Fibroblast of skin of left quadriceps (primary cell): ENCODE data around the gene MB21D2.

Source experiments
- DNase-seq, 2 experiments: peaks; one replicate each; pipeline ENCODE4 v3.0.0-alpha.2; 2013; ENCODE audit warnings: low read depth in 2 of 2

MB21D2 gene

DNA sequence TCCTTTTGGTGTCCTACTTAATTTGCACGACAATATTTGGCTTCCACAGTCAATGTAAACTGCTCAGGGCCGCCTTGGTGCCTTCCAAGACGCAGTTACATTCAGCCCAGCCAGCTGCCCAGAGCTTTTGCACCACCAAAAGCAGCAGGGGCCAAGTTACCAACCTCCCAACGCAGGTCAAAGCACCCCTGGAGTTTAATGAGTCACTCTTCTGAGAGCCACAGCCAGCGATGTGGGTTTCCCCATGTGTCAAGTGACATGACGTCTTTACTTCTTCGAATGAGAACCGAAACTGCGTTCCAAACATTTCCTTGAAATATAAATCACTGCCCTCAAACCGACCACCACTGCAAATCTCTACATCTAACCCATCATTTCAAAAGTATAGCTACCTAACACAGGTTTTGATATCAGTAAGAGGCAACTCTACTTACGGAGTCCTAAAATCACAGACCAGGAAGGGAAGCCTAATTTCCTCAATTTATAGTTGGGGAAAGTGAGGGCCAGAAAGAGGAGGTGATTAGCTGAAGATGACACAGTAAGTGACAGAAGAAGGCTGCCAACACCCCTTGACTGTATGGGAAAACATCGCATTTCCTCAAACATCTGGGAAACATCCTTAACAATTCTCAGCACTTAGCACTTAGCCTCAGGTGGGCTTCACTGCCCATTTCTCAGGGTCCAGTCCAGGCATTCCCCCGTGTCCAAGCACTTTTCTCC, 24.5 kb downstream of the MB21D2 start:
- DNase-seq = peak in 1 of 2 experiments; percentile 67

DNA sequence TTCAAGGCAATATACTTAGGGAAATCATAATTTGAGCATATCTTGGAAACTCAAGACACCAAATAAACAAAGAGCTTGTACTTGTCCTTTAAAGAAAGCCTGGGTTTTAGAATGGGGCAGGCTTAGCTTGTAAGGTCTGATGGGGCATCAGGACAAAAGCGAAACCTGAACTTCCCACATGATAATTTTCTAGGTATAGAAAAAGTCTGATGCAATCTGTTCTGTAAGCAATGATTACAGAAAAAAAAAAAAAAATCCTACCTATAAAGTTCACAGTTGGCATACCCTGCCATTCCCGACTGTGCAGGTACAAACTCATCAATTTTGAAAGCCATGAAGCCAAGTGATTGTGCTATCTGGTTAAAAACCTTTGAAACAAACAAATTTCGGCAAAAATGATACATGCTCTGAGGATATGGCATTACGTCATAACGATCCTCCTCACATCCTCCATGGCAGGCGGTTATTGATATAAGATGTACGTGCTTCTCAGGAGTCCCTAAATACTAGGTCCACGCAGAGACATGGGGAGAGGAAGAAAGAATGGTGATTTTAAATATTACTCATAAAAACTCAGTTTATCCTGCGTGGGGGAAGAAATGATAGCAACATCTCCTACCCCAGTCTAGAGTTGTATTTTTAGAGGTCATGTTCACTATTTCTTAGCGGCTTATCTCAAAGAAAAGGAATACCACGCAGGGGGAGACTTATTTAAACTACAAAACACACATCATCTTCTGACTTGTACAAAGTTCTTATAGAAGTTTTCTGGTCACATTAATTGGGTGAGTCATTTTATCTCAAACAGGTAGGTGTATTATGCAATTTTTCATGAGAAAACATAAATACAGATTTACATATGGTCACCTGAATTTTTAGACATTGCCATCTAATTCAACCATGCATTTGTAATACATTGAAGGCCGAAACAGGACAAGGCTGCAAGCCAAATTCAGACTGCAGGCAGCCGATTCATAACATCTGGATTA, 27.0 kb downstream of the MB21D2 start:
- no peak for DNase-seq

DNA sequence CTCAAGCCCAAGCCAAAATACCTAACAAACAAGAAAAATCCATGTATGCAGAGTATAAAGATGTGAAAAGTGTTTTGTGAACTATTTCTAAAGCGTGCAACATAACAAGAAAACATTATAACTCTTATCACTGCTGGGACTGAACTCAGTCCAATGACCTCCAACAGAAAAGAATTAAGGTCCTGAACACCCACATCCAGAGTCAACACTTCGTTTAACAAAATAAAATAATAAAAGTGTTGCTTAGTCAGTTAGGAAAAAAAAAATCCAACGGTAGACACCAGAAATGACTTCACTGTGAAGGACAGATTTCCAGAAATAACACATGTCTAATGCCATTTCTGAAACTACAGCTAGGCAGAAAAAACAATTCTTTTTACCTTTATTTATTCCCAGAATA, 28.0 kb downstream of the MB21D2 start:
- DNase-seq = no peak

DNA sequence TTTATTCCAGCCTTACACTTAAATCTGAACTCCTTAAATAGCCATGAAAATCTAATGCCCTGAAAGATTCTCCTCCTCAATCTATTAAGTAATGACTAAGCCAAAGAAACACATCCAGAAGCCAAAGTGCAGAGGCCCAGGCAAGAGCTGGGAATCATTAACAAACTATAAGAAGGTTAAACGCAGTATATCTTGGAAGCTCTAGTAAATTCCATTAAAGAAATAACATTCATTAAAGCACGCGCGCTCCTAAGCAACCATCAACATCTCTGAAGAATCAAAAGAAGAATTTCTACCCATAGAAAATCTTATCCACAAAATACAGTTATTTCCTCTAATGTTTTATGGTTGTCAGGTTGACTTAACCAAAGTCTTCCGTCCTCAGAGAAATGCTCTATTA, 29.5 kb downstream of the MB21D2 start:
- DNase-seq = no peak

DNA sequence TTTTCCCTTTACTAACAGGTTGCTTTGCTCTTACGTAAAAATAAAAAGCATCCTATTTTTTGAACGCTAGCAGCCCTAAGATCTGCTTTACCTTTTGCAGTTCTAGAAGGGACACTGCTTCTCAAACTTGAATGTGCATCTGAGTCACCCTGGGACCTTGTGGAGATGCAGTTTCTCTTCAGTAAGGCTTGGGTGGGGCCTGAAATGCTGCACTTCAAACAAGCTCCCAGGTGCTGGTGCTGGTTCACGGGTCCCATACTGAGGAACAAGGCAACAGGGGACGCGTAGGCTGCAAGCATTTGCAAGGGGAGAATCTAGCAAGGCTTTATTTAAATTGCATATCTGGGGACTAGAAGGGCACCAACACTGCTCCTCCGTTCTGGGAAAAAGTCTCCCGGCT, 30.0 kb downstream of the MB21D2 start:
- DNase-seq = no peak

DNA sequence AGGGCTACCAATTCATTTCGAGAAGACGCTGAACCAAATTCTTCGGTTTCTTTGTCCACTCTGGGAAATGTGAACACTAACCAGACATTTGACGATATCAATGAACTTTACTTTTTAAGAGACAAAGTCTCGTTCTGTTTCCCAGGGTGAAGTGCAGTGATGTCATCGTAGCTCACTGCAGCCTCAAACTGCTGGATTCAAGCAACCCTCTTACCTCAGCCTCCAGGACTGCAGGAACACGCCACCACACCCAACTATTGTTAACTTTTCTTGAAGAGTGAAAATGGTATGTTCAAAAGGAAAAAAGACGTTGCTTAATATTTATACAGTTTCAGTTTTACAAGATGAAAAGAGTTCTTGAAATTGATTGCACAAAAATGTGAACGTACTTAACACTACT, 30.6 kb downstream of the MB21D2 start:
- DNase-seq = no peak

DNA sequence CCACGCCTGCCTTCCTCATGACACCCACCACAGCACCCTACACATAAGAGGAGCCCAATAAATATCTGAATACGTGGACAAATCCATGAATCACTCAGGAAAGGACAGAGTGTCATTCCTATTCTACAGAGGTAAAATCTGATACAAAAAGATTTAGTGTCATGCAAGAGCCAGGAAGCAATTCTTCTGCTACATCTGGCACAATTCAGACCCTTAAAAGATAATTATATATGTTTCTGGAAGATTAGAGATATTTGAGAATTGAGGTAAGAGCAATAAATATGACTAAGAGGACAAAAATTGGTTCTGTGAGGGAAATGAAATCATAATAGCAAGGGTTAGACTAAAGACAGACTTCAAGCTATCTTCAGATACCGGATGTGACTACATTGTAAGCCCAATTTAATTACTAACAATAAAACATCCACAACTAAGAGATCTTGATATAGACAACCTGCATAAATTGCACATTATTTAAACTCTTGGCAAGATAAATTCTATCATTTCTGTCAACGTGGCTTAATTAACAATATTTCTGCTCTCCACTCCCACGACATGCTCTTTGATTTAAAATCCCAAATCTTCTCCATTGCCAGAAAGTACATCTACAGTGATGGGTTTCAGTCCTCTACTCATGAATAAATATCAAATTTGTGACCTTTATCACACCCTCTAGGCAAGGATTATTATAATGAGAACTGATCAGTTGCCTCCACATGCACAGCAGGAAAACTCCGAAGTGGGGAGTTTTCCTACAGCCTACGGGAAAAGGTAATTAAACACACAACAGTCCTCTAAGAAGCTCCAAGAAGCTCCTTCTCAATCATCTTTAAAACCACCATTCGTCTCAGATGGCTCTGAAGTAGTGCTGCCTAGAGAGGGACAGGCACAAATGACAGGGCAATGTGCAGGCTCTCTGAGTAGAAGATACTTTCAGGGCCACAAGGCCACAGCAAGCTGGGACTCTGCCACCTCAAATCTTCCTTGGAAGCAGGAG, 32.6 kb downstream of the MB21D2 start:
- DNase-seq = peak; percentile 76 to 77

DNA sequence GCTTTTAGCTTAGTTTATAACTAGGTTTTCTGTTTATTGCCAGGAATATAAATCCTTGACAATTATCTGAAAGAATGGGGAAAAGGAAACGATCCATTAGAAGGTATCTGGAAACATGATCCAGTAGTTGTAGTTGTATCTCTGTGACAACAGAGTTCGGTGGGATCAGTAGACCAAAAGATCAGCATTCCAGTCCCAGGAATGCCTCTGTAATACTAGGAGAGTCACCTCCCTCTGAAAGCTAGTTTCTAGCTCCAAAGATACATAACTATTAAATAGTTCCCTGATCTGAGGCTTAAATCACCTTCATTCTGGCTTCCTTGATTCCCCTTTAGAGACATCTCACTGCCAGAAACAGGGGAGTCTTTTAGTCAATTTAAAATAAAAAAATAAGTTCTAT, 34.1 kb downstream of the MB21D2 start:
- DNase-seq = no peak

DNA sequence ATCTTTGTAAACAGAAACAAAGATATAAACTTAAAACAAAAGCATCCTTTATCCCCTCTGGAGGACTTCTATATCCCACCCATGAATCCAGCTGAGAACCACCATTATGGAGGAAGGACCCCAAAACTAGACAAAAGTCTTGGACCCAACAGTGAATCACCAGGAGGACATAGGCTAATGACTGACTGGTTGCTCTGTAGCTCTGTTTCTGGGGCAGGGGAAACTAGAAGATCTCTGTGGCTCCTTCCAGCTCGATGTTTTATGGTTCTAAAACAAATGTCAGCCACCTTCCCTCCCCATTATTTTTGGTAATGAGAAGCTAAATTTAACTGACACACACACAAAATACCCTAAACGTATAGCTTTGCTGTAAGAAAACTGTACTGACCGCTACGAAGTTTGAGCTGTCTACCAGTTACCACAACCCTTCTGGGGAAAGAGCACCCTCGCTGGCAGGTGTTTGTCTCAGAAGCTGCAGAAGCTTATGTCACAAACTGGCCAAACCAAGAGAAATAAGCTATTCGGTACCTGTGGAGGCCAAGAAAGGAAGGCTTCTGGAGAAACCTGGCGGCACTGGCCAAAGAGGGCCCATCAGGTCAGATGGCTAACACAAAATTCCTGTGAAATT, 36.4 kb downstream of the MB21D2 start:
- DNase-seq = no peak

DNA sequence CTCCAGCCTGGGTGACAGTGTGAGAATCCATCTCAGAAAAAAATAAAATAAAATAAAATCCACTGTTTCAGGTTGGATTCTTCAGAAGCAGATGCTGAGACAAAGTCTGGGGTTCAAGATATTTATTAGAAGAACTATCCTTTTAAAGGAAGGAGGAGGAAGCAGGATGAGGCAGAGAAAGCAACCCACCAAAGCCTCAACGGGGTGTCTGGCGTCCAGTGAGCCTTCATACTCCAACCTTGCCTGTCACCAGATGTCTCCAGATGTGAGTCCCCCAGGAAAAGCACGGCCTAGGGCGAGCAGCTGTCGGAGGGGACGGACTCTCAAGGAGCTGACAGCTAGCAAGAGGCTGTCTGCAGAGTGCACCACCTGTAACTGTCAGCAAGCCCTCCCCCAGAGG, 37.3 kb downstream of the MB21D2 start:
- DNase-seq = no peak

DNA sequence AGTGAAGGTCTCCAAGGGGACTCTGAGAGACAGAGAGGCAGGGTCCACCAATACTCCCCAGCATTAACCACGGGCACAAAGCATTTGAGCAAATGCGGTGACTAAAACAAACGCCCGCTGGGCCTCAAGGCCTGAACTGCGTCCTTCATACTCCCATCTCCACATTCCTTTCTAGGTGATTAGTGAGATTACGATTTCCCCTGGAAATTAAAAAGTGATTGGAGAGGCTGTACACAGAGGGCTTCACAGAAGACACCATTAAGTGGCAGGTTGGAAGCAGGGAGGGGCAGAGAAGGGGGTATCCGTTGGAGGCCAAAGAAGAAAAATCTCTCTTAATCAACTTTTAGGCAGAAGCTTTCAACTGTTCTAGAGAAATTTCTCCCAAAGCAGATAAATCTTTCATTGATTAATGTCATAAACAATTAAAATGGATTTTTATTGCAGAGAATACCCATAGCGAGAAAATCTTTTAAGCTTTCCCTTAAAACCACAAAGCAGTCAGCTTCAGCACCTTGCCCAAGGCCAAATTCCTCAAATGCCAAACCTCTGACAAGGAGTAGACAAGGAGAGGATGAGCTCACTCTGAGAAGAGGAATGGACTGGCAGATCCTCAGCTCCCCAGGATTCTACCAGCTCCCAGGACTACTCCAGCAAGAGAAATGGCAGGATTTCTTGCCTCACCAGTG, 38.2 kb downstream of the MB21D2 start:
- DNase-seq = peak; percentile 97

DNA sequence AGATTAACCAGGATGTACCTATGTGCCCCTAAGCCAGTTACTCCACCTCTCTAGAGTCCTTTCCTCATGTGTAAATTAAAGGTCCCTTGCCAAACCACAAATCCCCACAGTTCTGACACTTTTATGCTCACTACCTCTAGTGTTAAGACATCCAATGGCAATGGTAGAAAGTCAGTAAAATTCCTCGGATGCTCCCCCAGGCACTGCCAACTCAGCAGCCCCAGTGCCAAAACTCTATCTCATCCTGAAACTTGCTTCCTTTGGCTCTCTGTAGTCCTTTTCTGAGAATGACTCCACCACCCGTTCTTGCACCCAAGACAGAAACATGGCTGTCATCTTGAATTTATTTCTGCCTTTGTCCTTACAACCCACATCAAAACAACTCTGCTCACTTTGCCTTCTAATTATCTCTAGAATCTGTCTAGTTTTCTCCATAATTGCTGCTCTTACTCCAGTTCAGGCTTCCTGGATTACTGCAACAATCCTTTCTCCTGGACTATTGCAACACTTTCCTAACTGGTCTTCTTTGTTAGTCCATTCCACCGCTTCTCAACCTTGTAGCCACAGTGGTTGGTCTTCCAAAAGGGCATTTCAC, 41.6 kb downstream of the MB21D2 start:
- DNase-seq = no peak

DNA sequence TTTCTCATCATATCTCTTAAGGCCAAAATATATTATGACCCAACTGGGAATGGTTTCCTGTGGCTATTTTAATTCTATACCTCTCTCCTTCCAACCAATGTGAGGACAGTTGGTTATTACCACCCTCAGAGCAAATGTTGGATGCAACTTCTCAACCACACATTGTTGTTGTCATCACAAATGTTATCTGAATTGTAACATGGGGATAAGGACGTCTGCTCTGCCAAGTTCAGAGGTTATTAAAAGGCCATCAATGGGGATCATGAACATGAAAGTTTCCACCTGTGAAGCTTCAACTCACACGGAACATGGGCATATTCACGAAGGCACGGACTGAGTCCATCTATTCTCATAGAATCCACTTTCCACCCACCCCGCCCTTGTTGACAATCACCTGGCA, 46.8 kb downstream of the MB21D2 start:
- no peak for DNase-seq

DNA sequence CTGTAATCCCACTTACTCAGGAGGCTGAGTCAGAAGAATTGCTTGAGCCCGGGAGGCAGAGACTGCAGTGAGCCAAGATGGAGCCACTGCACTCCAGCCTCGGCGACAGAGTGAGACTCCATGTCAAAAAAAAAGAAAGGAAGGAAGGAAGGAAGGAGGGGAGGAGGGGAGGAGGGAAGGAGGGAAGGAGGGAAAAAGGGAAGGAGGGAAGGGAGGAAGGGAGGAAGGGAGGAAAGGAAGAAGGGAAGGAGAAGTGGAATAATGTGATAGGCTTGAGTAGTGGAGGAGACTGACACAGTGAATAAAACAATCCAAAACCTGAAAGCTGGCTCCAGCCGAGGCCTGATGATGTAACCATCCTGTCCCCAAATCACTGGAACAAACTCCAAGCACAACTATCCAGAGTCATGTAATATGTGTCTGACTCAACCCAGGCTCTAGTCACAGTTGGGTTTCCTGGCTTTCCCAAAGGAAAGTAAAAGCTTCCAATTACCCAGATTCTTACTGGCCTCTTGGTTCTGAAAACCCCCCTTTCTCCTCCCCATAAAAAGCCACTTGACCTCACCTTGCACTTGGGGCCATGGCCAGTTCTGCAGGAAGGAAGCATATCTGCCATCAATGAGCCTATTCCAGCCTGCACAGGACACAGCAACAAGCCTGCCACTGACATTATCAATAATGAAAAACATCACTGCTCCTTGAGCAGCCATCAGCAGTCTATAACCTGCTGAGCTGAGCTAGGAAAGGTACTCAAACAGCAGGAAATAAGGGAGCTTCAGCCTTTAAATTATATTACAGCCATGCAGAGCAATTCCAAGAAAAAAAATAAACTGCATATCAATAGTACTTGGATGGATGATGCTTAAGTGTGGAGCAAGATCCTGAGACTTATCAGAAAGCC, 48.3 kb downstream of the MB21D2 start:
- DNase-seq = no peak

DNA sequence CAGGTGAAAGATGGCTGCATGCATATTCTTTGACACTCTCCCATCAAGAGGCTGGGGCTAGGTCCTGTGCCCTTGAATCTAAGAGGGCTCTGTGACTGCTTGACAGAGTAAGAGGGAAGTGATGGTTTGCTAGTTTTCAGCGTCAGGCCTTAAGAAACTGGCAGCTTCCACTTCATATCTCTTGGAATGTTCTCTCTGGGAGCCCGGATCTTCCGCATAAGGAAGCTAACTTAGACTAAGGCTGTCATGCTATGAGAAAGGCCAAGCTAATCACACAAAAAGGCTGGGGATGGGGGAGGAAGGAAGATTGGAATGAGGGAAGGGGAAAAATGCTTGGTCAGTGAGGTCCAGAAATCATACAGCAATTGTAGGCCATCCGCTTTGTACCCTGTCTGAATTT, 50.0 kb downstream of the MB21D2 start:
- DNase-seq = no peak

DNA sequence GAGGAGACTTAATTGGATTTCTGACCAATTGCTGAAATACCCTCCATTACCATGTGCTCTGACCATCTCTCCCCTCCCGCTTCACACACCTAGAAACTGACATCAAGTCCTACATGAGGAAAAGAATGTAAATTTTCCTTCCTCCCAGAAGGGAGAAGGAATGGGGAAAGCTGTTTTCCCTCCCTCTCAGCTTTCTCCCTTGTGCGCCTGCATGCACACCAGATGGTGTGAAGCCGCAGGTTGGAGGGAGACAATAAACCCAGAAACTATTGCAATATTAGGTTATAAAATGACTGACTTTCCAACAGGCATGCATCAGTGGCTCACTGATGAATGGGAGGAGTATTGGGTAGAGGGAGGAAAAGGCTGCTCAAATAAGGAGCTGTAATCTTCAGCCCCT, 50.9 kb downstream of the MB21D2 start:
- no peak for DNase-seq

DNA sequence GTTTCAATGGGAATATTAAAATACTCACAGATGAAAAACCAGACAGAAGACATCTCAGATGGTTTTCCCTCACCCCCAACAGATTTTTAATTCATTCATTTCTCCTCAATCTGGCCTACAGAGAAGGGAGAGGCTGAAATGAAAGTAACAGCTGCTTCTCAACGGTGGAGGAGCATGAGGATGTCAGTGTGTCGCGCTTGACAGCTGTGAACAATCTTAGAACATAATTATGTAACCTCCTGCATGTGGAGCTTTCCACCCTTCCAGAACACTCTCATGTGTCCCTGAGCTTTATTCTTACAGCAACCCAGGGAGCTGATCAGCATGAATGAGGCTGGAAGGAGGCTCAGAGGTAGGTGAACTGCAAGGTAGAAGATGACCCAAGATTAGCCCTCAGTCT, 52.7 kb downstream of the MB21D2 start:
- no peak for DNase-seq

DNA sequence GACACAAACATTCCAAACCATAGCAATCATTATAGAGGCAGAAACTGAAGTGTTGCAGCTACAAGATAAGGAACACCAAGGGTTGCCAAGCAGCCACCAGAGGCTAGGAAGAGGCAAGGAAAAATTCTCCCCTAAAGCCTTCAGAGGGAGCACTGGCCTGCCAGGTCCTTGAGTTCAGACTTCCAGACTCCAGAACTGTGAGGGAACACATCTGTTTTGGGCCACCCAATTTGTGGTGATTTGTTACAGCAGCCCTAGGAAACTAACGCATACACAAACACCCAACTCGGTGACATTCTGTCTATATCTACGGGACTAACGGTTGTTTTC, 54.6 kb downstream of the MB21D2 start:
- DNase-seq = no peak

DNA sequence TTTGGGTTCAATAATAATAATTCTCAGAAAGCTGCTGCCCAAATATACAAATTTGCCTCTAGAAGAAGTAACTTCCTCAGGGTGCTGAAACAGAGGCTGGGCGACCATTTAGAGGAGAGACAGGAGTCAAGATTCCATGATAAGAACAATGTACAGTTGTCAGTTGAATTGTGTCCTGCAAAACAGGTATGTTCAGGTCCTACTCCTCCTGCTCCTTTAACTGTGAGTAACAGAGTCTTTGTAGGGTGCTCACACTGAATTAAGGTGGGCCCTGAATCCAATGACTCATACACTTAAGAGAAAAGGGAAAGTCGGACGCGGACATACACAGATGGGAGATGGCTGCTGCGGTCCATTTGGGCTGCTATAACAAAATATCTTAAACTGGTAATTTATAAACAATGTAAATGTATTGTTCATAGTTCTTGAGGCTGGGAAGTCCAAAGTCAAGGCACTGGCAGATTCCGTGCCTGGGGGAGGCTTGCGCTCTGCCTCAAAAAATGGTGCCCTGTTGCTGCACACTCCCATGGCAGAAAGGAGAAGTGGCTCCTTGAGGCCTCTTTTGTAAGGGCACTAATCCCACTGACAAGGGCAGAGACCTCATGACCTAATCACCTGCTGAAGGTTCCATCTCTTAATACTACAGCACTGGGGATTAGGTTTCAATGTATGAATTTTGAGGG, 55.1 kb downstream of the MB21D2 start:
- DNase-seq = no peak
